Neuronal stem cell (in vitro differentiated cells): Measurements from ENCODE around the gene UQCRC2.

Experiments
- DNase-seq: peaks from one replicate; pipeline ENCODE4 v3.0.0-alpha.2; 2013; ENCODE audit warnings: low spot score
- H2AFZ ChIP-seq: one replicate; pipeline ENCODE4 v1.6.1; 2013; ENCODE audit warnings: mild to moderate bottlenecking, low read length, inconsistent platforms
- H2AK5ac ChIP-seq: 2 replicates; pipeline ENCODE4 v1.6.1; 2013; ENCODE audit warnings: low read depth, mild to moderate bottlenecking, inconsistent platforms, low read length, moderate library complexity, mixed read lengths
- H2BK120ac ChIP-seq: 2 replicates; pipeline ENCODE4 v1.6.1; 2013; ENCODE audit warnings: low read depth, mild to moderate bottlenecking, inconsistent platforms, low read length, moderate library complexity, mixed read lengths
- H2BK12ac ChIP-seq: one replicate; pipeline ENCODE4 v1.6.1; 2013; ENCODE audit warnings: low read length, inconsistent platforms
- H2BK15ac ChIP-seq: 2 replicates; pipeline ENCODE4 v1.6.1; 2013; ENCODE audit warnings: mild to moderate bottlenecking, low read length, inconsistent platforms, mixed read lengths
- H2BK5ac ChIP-seq: one replicate; pipeline ENCODE4 v1.6.1; 2013; ENCODE audit warnings: inconsistent platforms, mild to moderate bottlenecking, low read length, moderate library complexity
- H3K14ac ChIP-seq: one replicate; pipeline ENCODE4 v1.6.1; 2013; ENCODE audit warnings: low read length, inconsistent platforms
- H3K18ac ChIP-seq: 2 replicates; pipeline ENCODE4 v1.6.1; 2013; ENCODE audit warnings: low read length, inconsistent platforms
- H3K23ac ChIP-seq: 2 replicates; pipeline ENCODE4 v1.6.1; 2013; ENCODE audit warnings: low read depth, mild to moderate bottlenecking, mixed read lengths, low read length, inconsistent platforms; ENCODE audit not compliant: poor library complexity
- H3K27ac ChIP-seq: replicated peaks from 3 replicates; pipeline ENCODE4 v1.5.1; 2013; ENCODE audit warnings: low read length, inconsistent platforms
- H3K27me3 ChIP-seq, 3 experiments: 2 replicates each; pipeline ENCODE4 v1.6.1; 2013; ENCODE audit warnings: low read length in 3 of 3, mild to moderate bottlenecking in 2 of 3, inconsistent platforms in 1 of 3, low read depth in 1 of 3, mixed read lengths in 1 of 3, moderate library complexity in 1 of 3; ENCODE audit not compliant: control insufficient read depth in 3 of 3, insufficient read depth in 3 of 3
- H3K36me3 ChIP-seq, 2 donors: replicated peaks in 1 of 2; 2 replicates each; pipeline ENCODE4 v1.6.1; 2013; ENCODE audit warnings: low read length in 2 of 2; ENCODE audit not compliant: control insufficient read depth in 2 of 2, insufficient read depth in 2 of 2
- H3K4ac ChIP-seq: 2 replicates; pipeline ENCODE4 v1.6.1; 2013; ENCODE audit warnings: inconsistent platforms, mild to moderate bottlenecking, low read length, moderate library complexity
- H3K4me1 ChIP-seq, 2 donors: 1 replicate in 1 of 2; 2 replicates in 1 of 2; pipeline ENCODE4 v1.6.1; 2013; ENCODE audit warnings: low read length in 2 of 2, low read depth in 1 of 2; ENCODE audit not compliant: control insufficient read depth in 2 of 2, insufficient read depth in 1 of 2
- H3K4me2 ChIP-seq: one replicate; pipeline ENCODE4 v1.6.1; 2013; ENCODE audit warnings: mild to moderate bottlenecking, low read length, inconsistent platforms; ENCODE audit not compliant: insufficient read depth, poor library complexity, severe bottlenecking
- H3K4me3 ChIP-seq, 2 donors: 2 replicates each; pipeline ENCODE4 v1.5.1; 2013; ENCODE audit warnings: low read length in 2 of 2, mild to moderate bottlenecking in 2 of 2, inconsistent platforms in 1 of 2, moderate library complexity in 1 of 2
- H3K79me1 ChIP-seq: one replicate; pipeline ENCODE4 v1.6.1; 2013; ENCODE audit warnings: low read depth, mild to moderate bottlenecking, inconsistent platforms, low read length, moderate library complexity
- H3K9ac ChIP-seq: one replicate; pipeline ENCODE4 v1.6.1; 2013; ENCODE audit warnings: mild to moderate bottlenecking, low read depth, low read length, inconsistent platforms; ENCODE audit not compliant: poor library complexity
- H3K9me3 ChIP-seq, 2 donors: replicated peaks in 1 of 2; 2 replicates each; pipeline versions ENCODE3 to v1.6.1; 2013; ENCODE audit warnings: low read length in 2 of 2, mild to moderate bottlenecking in 2 of 2, inconsistent platforms in 1 of 2, low read depth in 1 of 2, mixed read lengths in 1 of 2, moderate library complexity in 1 of 2; ENCODE audit not compliant: control insufficient read depth in 2 of 2, insufficient read depth in 1 of 2
- H4K8ac ChIP-seq: one replicate; pipeline ENCODE4 v1.6.1; 2013; ENCODE audit warnings: low read depth, mild to moderate bottlenecking, inconsistent platforms, low read length, moderate library complexity
- H4K91ac ChIP-seq: one replicate; pipeline ENCODE4 v1.6.1; 2013; ENCODE audit warnings: low read length, low read depth, mild to moderate bottlenecking, inconsistent platforms; ENCODE audit not compliant: poor library complexity
- WGBS, 2 donors: extraction: QIAGEN DNeasy Blood & Tissue Kit; methylation state at CpG; one replicate each; pipeline ENCODE4 v1.1.7; 2013; ENCODE audit warnings: missing lambda C conversion rate in 2 of 2, mixed read lengths in 1 of 2; ENCODE audit not compliant: insufficient read length in 2 of 2, insufficient replicate concordance in 1 of 2; ENCODE audit errors: extremely low coverage in 2 of 2; 5-methylcytosine and 5-hydroxymethylcytosine counted together

UQCRC2 gene

DNA sequence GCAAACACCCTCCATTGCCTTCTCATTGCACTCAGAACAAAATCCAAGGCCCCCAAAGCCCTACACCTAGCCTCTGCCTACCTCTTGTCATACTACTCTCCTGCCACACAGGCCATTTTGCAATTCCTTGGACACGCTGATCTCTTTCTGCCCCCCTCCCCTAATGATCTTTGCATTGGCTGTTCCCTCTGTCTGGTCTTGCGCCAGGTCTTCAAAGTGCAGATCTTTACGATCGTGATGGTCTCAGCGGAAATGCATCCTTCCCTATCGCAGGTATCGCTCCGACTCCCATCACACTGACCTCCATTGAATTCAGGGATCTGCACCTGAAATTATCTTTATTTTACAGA lies 54.0 kb downstream of the UQCRC2 start:
- Histone ChIP-seq H3K79me1 (peaks cover 2% of the 10 kb centered on the region), H3K9ac (no peak overlapping the region), H2BK5ac (no peak overlapping the region), H2BK12ac (no peak overlapping the region), H3K4me3 (peak overlapping the region; percentile 90 to 99), H3K27ac (no peak overlapping the region), H3K4me2 (peak overlapping the region; percentile 92), H4K91ac (no peak overlapping the region), H2BK120ac (no peak overlapping the region), H3K23ac (no peak overlapping the region), H3K9me3 (no peaks in the 10 kb centered on the region), H2AK5ac (no peak overlapping the region), H3K18ac (no peak overlapping the region), H3K27me3 (peaks cover 0 to 14% (median 0%) of the 10 kb centered on the region in 3 experiments), H3K14ac (no peak overlapping the region), H2BK15ac (no peak overlapping the region), H3K4me1 (peaks cover 0 to 5% of the 10 kb centered on the region in 2 donors), H2AFZ (peak overlapping the region; percentile 100), H4K8ac (no peak overlapping the region), H3K4ac (no peak overlapping the region), H3K36me3 (no peaks in the 10 kb centered on the region)
- WGBS, 2 donors: no CpG with 5 or more reads among the region's 8 CpGs
- DNase-seq: no peak

DNA sequence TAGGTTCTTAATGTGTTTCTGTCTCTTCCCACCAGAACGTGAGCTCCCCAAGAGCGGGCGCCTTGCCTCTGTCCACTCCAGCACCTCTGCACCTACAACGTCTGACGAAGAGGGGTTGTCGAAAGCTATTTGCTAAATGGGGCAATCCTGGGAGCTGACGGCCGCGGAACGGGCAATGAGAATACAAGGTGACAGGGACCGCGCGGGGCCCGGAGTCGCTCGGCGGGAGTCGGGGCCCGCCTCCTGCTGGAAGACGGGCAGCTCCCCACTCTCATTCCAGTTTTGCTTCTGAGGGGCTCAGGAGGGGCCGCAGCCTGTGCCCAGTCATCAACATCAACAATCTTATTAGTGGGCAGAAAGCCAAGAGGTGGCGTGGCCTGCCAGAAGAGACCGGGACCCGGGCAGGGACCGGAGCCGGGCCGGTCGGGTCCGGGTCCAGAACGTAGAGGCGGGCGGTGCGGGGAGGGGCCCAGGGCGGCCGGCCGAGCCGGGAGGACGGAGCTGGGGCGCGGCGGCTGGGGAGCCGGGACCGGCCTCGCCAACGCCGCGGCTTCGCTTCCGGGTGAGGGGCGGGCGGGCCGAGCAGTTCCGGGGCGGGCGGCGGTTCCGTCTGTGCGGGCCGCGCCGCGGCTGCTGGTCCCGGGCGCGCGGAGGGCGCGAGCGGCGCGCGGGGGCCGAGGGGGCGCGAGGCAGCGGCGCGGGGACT lies 54.5 kb downstream of the UQCRC2 start, which contains the start of gene MOSMO:
MOSMO (plus strand) TSS at position 603 of the 706 bp plus-strand sequence. CDS start 191 bp downstream, outside the sequence.
- Histone ChIP-seq H2AFZ (peak within 1 kb of the TSS; percentile 100), H3K27me3 (peaks cover 0 to 14% (median 0%) of the 10 kb centered on the region in 3 experiments), H3K36me3 (no peaks in the 10 kb centered on the region), H2AK5ac (peak within 1 kb of the TSS; percentile 40), H3K18ac (peak within 1 kb of the TSS; percentile 92), H3K4ac (no peak within 1 kb of the TSS), H3K23ac (no peak within 1 kb of the TSS), H4K8ac (no peak within 1 kb of the TSS), H2BK120ac (no peak within 1 kb of the TSS), H3K4me2 (peak within 1 kb of the TSS; percentile 92), H3K4me3 (peak within 1 kb of the TSS; percentile 90 to 99), H2BK5ac (no peak within 1 kb of the TSS), H3K4me1 (peaks cover 0 to 5% of the 10 kb centered on the region in 2 donors), H4K91ac (no peak within 1 kb of the TSS), H3K9me3 (no peaks in the 10 kb centered on the region), H3K9ac (peak within 1 kb of the TSS; percentile 90), H3K79me1 (peaks cover 2% of the 10 kb centered on the region), H2BK15ac (no peak within 1 kb of the TSS), H3K27ac (no peak within 1 kb of the TSS), H3K14ac (peak within 1 kb of the TSS; percentile 59), H2BK12ac (no peak within 1 kb of the TSS)
- DNase-seq: peak; percentile 51
- no CpG with 5 or more reads among the region's 78 CpGs for WGBS, 2 donors

DNA sequence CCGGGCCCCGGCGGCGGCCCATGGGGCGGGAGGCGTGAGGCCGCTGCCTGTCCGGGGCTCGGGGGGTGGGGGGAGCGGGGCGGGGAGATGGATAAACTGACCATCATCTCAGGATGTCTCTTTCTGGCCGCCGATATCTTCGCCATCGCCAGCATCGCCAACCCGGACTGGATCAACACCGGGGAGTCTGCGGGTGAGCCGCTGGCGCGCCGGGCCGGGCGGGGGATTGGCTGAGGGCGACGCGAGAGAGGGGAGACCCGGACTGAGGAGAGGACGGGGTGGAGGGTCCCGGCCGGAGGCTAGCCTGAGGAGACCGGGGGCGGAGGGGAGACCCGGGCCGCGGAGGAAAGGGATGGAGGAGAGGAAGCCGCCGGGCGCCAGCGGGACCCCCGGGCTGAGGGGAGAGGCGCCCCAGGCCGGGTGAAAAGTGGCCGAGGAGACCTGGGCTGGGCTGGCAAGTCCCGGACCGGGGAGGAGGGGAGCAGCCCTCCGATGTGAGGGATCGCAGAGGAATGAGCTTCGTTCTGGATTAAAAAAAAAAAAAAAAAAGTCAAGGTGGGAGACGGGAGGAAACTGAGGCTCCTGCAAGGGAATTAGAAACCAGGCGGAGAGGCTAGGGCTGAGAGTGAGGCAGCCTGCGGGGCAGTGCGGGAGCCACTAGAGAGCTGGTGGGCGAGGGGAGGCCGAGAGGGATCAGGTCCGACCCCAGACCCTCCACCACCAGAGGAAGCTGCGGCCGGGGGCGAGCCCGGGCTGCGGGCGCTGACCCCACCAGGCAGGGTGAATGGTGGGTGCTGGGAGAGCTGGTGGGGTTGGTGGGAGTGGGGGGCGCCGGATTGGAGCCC lies 55.3 kb downstream of the UQCRC2 start:
- Histone ChIP-seq H3K9me3 (no peaks in the 10 kb centered on the region), H3K36me3 (no peaks in the 10 kb centered on the region), H3K27ac (no peak overlapping the region), H2AK5ac (peak overlapping the region; percentile 40), H2BK120ac (no peak overlapping the region), H4K8ac (no peak overlapping the region), H3K27me3 (peaks cover 0 to 14% (median 0%) of the 10 kb centered on the region in 3 experiments), H2AFZ (peak overlapping the region; percentile 95), H2BK15ac (no peak overlapping the region), H4K91ac (no peak overlapping the region), H3K4me2 (peak overlapping the region; percentile 92), H3K4me3 (peak overlapping the region; percentile 90 to 99), H2BK5ac (no peak overlapping the region), H3K79me1 (peaks cover 2% of the 10 kb centered on the region), H3K4me1 (peaks cover 0 to 5% of the 10 kb centered on the region in 2 donors), H3K9ac (peak overlapping the region; percentile 90), H3K4ac (no peak overlapping the region), H3K14ac (peak overlapping the region; percentile 59), H2BK12ac (no peak overlapping the region), H3K18ac (peak overlapping the region; percentile 52), H3K23ac (no peak overlapping the region)
- WGBS, 2 donors: no CpG with 5 or more reads among the region's 65 CpGs
- no peak for DNase-seq

DNA sequence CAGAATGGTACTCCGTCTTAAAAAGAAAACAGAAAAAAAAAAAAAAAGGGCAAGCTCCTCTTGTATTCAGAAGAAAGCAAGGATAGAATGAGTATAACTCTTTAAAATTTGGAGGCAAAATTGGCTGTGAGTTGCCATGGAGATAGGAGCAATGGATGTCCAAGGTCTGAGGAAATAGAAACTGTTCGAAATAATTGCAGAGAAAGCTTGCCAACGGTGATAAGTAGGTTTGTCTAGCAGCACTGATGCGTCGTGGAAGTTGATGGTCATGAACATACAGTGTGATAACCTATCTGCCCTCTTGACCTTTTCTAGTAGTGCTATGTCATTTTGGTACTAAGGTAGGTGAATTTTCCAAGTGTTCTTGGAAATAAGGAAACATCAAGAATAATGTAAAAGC lies 57.7 kb downstream of the UQCRC2 start:
- WGBS, 2 donors: no CpG with 5 or more reads among the region's 5 CpGs
- H3K9ac ChIP-seq: no peak overlapping the region

More for the DNA sequence above, 57.7 kb downstream of the UQCRC2 start:
- H3K36me3 ChIP-seq: no peaks in the 10 kb centered on the region
- peaks cover 2% of the 10 kb centered on the region for H3K79me1 ChIP-seq
- H3K14ac ChIP-seq: no peak overlapping the region
- no peak overlapping the region for H2BK5ac ChIP-seq
- H2AFZ ChIP-seq: no peak overlapping the region
- no peak overlapping the region for H2AK5ac ChIP-seq
- no peaks in the 10 kb centered on the region for H3K9me3 ChIP-seq
- no peak overlapping the region for H3K4me2 ChIP-seq
- H2BK120ac ChIP-seq: no peak overlapping the region
- no peak overlapping the region for H3K27ac ChIP-seq
- no peak overlapping the region for H3K23ac ChIP-seq
- no peak overlapping the region for H4K8ac ChIP-seq
- no peak overlapping the region for H3K18ac ChIP-seq
- H3K27me3 ChIP-seq: peaks cover 0 to 3% (median 0%) of the 10 kb centered on the region in 3 experiments
- no peak overlapping the region for H3K4ac ChIP-seq
- H3K4me1 ChIP-seq: peaks cover 0 to 4% of the 10 kb centered on the region in 2 donors
- H3K4me3 ChIP-seq: no peak overlapping the region
- H2BK12ac ChIP-seq: no peak overlapping the region
- no peak overlapping the region for H2BK15ac ChIP-seq
- no peak overlapping the region for H4K91ac ChIP-seq
- DNase-seq: no peak
